Peyer's patch (tissue), 4 donors: ENCODE measurements around the gene LRSAM1. TPM values are rescaled to one million over a fixed set of nuclear protein-coding genes. Genes with fewer than 3 reads are reported as not detected.

Source experiments
- DNase-seq, 3 donors: peaks; one replicate each; pipeline ENCODE4 v3.0.0-alpha.2; 2017 to 2019
- H3K27ac ChIP-seq, 4 donors: fragments of 200-600 bp; sonication (generic); one replicate each; pipeline ENCODE4 v1.5.1; 2016 to 2019
- H3K27me3 ChIP-seq, 2 donors: fragments of 200-600 bp; sonication (generic); one replicate each; pipeline ENCODE4 v1.5.1; 2019
- H3K36me3 ChIP-seq, 3 donors: fragments of 200-600 bp; sonication (generic); one replicate each; pipeline ENCODE4 v1.5.1; 2016 to 2019
- H3K4me1 ChIP-seq, 4 donors: fragments of 200-600 bp; sonication (generic); one replicate each; pipeline ENCODE4 v1.5.1; 2016 to 2019
- H3K4me3 ChIP-seq, 4 donors: fragments of 200-600 bp; sonication (generic); 1 replicate in 3 of 4; 2 replicates in 1 of 4; pipeline ENCODE4 v1.5.1; 2016 to 2019; ENCODE audit warnings: mild to moderate bottlenecking in 1 of 4
- H3K9me3 ChIP-seq, 4 donors: fragments of 200-600 bp; sonication (generic); one replicate each; pipeline ENCODE4 v1.5.1; 2016 to 2019; ENCODE audit warnings: mild to moderate bottlenecking in 1 of 4
- CTCF ChIP-seq, 6 experiments: fragments of 450-650 bp in 4 of 6; fragments of 200-600 bp in 2 of 6; sonication (generic) in 1 of 6; IDR thresholded peaks; one replicate each; pipeline ENCODE4 v1.5.1; 2017 to 2019; ENCODE audit warnings: antibody characterized with exemption in 6 of 6, mild to moderate bottlenecking in 3 of 6, moderate library complexity in 1 of 6
- POLR2A ChIP-seq, 2 donors: fragments of 450-650 bp; IDR thresholded peaks; one replicate each; pipeline ENCODE4 v1.5.1; 2017; ENCODE audit warnings: antibody characterized with exemption in 2 of 2, mild to moderate bottlenecking in 2 of 2, moderate library complexity in 2 of 2
- total RNA-seq, 4 donors: library from RNA; depleted of rRNA; stranded (reverse); fragments of >200 nt; gene quantifications; one replicate each; pipeline ENCODE4 v1.1.0, GENCODE V29; 2016

The LRSAM1 gene
- total RNA-seq, 4 donors from 2014 or later, result 19.3 to 59.4 (median 35.3) TPM

GRCh38 chr9:127504887-127505251, 53.6 kb downstream of the LRSAM1 start:
- Histone ChIP-seq H3K27me3 (no peaks in the 10 kb centered on the region), H3K9me3 (no peaks in the 10 kb centered on the region), H3K4me1 (peaks cover 0 to 8% (median 0%) of the 10 kb centered on the region in 4 donors), H3K4me3 (no peak overlapping the region), H3K27ac (no peak overlapping the region), H3K36me3 (peaks cover 0 to 82% (median 0%) of the 10 kb centered on the region in 3 donors)
- no peak for DNase-seq
- TF ChIP-seq CTCF (IDR thresholded peaks at IDR 0.05) (no peak), POLR2A (IDR thresholded peaks at IDR 0.05) (no peak)

DNA sequence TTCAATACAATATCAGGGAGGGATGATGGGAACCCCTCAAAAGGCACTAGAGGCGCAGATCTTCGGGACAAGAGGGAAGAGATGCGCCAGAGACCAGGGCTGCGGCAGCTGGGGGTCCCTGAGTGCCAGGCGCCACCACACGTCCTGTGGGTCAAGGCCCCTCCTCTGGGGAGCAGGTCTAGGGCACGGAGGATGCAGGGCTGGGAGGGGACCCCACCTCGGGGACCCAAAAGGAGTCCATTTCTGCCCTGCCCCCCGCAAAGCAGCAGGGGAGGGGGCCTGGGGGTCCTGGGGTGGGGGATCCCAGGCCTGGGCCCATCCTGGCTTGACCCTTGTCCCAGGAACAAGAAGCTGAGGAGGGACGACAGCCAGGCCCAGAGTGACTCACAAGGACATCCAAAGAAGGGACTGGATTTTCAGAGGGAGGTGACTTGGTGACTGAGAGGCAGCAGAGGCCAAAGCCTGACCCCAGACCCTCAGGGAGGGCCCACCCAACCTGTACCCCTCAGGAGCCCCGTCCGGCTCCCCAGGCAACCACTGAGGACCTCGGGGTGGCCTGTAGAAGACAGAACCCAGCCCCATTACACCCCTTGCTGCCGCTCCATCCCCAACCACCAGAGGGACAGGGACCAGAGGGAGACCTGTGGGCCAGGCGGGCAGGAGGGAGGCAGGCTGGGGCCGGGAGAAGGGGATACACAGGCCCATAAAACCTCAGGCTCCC, 54.2 kb downstream of the LRSAM1 start:
- peak in 1 of 3 donors; percentile 22 for DNase-seq
- Histone ChIP-seq H3K4me1 (peaks cover 0 to 14% (median 0%) of the 10 kb centered on the region in 4 donors), H3K27me3 (no peaks in the 10 kb centered on the region), H3K36me3 (peaks cover 0 to 87% (median 0%) of the 10 kb centered on the region in 3 donors), H3K9me3 (no peaks in the 10 kb centered on the region), H3K27ac (no peak overlapping the region), H3K4me3 (no peak overlapping the region)
- peak in 5 of 6 experiments; percentile 5 to 52 (median 38) for TF ChIP-seq CTCF (IDR thresholded peaks at IDR 0.05)
- TF ChIP-seq POLR2A (IDR thresholded peaks at IDR 0.05), result no peak

- Histone ChIP-seq H3K4me1 (peaks cover 0 to 14% (median 0%) of the 10 kb centered on the region in 4 donors), H3K4me3 (no peak overlapping the region), H3K36me3 (peaks cover 0 to 87% (median 0%) of the 10 kb centered on the region in 3 donors), H3K27ac (no peak overlapping the region), H3K27me3 (no peaks in the 10 kb centered on the region), H3K9me3 (no peaks in the 10 kb centered on the region)
- no peak for DNase-seq
- TF ChIP-seq CTCF (IDR thresholded peaks at IDR 0.05) (no peak), POLR2A (IDR thresholded peaks at IDR 0.05) (no peak)
Measured at GRCh38 chr9:127506117-127506813, 55.0 kb downstream of the LRSAM1 start.

DNA sequence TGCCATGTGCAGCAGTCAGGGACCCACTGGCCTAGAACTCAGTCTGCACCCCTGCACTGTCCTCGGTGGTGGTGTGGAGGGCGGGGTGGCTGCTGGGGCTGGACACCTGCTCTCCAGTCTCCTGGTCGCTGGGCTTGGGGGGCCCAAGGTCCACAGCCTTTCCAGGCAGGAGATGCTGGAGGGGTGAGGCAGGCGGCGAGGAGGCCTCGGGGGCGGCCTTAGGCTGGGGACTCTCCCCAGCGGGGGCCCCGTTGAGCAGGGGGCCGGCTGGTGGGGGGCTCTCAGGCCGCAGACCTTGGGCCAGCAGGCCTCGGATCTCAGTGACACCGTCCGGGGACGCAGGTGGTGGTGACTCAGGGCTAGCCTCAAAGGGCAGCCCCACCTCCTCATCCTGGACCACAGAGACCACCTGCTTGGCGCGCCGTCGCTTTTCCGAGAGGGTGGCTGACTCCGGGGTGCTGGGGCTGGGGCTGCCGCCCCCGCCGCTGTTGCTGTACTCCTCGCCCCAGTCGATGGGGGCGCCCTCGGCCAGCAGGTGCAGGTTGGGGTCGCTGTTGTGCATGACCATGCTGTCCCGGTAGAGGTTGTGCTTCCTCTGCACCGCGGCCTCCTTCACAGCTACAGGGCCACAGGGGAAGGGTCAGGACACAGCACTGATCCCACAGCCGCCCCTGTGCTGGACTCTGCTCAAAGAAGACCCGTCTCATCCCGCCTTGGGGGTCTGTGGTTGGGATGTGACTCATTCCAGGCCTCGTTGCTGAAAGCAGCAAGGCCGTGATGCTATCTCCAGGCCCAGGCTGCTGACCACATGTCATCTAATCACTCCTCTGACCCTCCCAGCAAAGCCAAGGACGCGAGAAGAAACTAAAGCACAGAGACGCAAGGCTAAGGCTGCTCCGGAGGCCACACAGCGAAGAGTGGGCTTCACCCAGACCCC, 55.8 kb downstream of the LRSAM1 start:
- Histone ChIP-seq H3K27ac (peak overlapping the region in 1 of 4 donors; percentile 5), H3K4me3 (no peak overlapping the region), H3K36me3 (peaks cover 0 to 82% (median 0%) of the 10 kb centered on the region in 3 donors), H3K9me3 (no peaks in the 10 kb centered on the region), H3K27me3 (no peaks in the 10 kb centered on the region), H3K4me1 (peaks cover 0 to 14% (median 0%) of the 10 kb centered on the region in 4 donors)
- no peak for DNase-seq
- TF ChIP-seq POLR2A (IDR thresholded peaks at IDR 0.05), result no peak
- no peak for TF ChIP-seq CTCF (IDR thresholded peaks at IDR 0.05)
